HepG2 (cell line): Measurements from ENCODE around the gene CSTB. TPM values are rescaled to one million over a fixed set of nuclear protein-coding genes. Genes with fewer than 3 reads are reported as not detected.

ENCODE experiments used
- ARHGAP35 ChIP-seq: sonication (generic); formaldehyde crosslinking; IDR thresholded peaks from 2 replicates; pipeline ENCODE4 v1.9.0; 2022; ENCODE audit warnings: mild to moderate bottlenecking, inconsistent platforms, moderate library complexity, missing genetic modification reagents, borderline replicate concordance
- ATF7 ChIP-seq, 2 experiments: fragments of 450-650 bp in 1 of 2; sonication (generic) in 1 of 2; formaldehyde crosslinking in 1 of 2; IDR thresholded peaks; 2 replicates each; pipeline versions ENCODE4 v1.4.0 to v1.6.1; 2016 to 2020; ENCODE audit warnings: antibody characterized with exemption in 1 of 2, mild to moderate bottlenecking in 1 of 2, missing genetic modification reagents in 1 of 2
- JUN ChIP-seq: sonication (generic); formaldehyde crosslinking; IDR thresholded peaks from 2 replicates; pipeline ENCODE4 v1.4.0; 2020; ENCODE audit warnings: mild to moderate bottlenecking, missing genetic modification reagents
- MAFG ChIP-seq: sonication (generic); formaldehyde crosslinking; IDR thresholded peaks from 2 replicates; pipeline ENCODE4 v1.5.1; 2020; ENCODE audit warnings: mild to moderate bottlenecking, missing genetic modification reagents
- PHF5A ChIP-seq: IDR thresholded peaks from one replicate; pipeline ENCODE4 v1.6.1; 2018; ENCODE audit warnings: low read depth, missing genetic modification reagents; ENCODE audit not compliant: unreplicated experiment
- PITX1 ChIP-seq: sonication (generic); formaldehyde crosslinking; IDR thresholded peaks from 2 replicates; pipeline ENCODE4 v1.5.1; 2020; ENCODE audit warnings: mild to moderate bottlenecking, missing genetic modification reagents
- POGZ ChIP-seq: sonication (generic); formaldehyde crosslinking; IDR thresholded peaks from 2 replicates; pipeline ENCODE4 v1.4.0; 2020; ENCODE audit warnings: mild to moderate bottlenecking, missing genetic modification reagents
- SAFB2 ChIP-seq: sonication (generic); formaldehyde crosslinking; IDR thresholded peaks from 2 replicates; pipeline ENCODE4 v1.5.1; 2020; ENCODE audit warnings: missing genetic modification reagents, low read depth, mild to moderate bottlenecking, borderline replicate concordance
- SIN3A ChIP-seq: IDR thresholded peaks from 2 replicates; pipeline ENCODE4 v1.6.1; 2011; ENCODE audit warnings: low read depth, mild to moderate bottlenecking, control low read depth, low read length, borderline replicate concordance
- STAT5B ChIP-seq: sonication (generic); formaldehyde crosslinking; IDR thresholded peaks from 2 replicates; pipeline ENCODE4 v1.4.0; 2020; ENCODE audit warnings: missing genetic modification reagents
- ZNF121 ChIP-seq: sonication (generic); formaldehyde crosslinking; IDR thresholded peaks from 2 replicates; pipeline ENCODE4 v1.5.0; 2020; ENCODE audit warnings: mild to moderate bottlenecking, missing genetic modification reagents
- ZNF780A ChIP-seq: sonication (generic); formaldehyde crosslinking; IDR thresholded peaks from 2 replicates; pipeline ENCODE4 v1.8.0; 2022; ENCODE audit warnings: mild to moderate bottlenecking, missing genetic modification reagents, moderate library complexity
- ZNF781 ChIP-seq: sonication (generic); formaldehyde crosslinking; IDR thresholded peaks from 2 replicates; pipeline ENCODE4 v1.5.1; 2020; ENCODE audit warnings: borderline replicate concordance, mild to moderate bottlenecking, missing genetic modification reagents; ENCODE audit errors: not compliant biosample characterization
- ZSCAN30 ChIP-seq: sonication (generic); formaldehyde crosslinking; IDR thresholded peaks from 2 replicates; pipeline ENCODE4 v1.5.0; 2020; ENCODE audit warnings: mild to moderate bottlenecking, missing genetic modification reagents
- polyA plus RNA-seq, 8 experiments: library from polyadenylated mRNA; depleted of rRNA in 3 of 8; stranded (reverse) in 7 of 8; unstranded in 1 of 8; fragments of >200 nt; fragmentation: Illumina TruSeq in 4 of 8; extraction: Trizol in 4 of 8; gene quantifications; 2 replicates each; pipeline versions ENCODE4 v1.2.1 to v1.2.3, GENCODE V29; 2011 to 2016; ENCODE audit warnings: low read depth in 4 of 8, missing spikeins in 1 of 8, mixed read lengths in 1 of 8; ENCODE audit not compliant: insufficient read depth in 1 of 8
- total RNA-seq, 5 experiments: library from RNA; depleted of rRNA; stranded (reverse); fragments of >200 nt; fragmentation: Illumina TruSeq; extraction: Trizol; gene quantifications; 2 replicates each; pipeline ENCODE4 v1.2.3, GENCODE V29; 2016; ENCODE audit warnings: low read depth in 1 of 5
- TF ChIP-seq, protein P1 (sequence below): sonication (generic); formaldehyde crosslinking; IDR thresholded peaks from 2 replicates; pipeline ENCODE4 v1.5.0; 2020; ENCODE audit warnings: missing genetic modification reagents, mild to moderate bottlenecking, borderline replicate concordance
- TF ChIP-seq, protein P2 (sequence below): sonication (generic); formaldehyde crosslinking; IDR thresholded peaks from 2 replicates; pipeline ENCODE4 v1.4.0; 2020; ENCODE audit warnings: mild to moderate bottlenecking, low read depth, missing genetic modification reagents
- TF ChIP-seq, protein P3 (sequence below): IDR thresholded peaks from 2 replicates; pipeline ENCODE4 v1.6.1; 2012; ENCODE audit warnings: low read length, improper control_type of control experiment
- TF ChIP-seq, protein P4 (sequence below): sonication (generic); formaldehyde crosslinking; conservative IDR thresholded peaks from 2 replicates; pipeline ENCODE4 v1.8.0; 2022; ENCODE audit warnings: missing genetic modification reagents

Gene CSTB
- total and polyA plus RNA-seq, 2 of the 13 experiments (the other 11 are each of a cell fraction or from before 2014, with no cell fraction given) = 11.7 to 94.1 TPM

DNA sequence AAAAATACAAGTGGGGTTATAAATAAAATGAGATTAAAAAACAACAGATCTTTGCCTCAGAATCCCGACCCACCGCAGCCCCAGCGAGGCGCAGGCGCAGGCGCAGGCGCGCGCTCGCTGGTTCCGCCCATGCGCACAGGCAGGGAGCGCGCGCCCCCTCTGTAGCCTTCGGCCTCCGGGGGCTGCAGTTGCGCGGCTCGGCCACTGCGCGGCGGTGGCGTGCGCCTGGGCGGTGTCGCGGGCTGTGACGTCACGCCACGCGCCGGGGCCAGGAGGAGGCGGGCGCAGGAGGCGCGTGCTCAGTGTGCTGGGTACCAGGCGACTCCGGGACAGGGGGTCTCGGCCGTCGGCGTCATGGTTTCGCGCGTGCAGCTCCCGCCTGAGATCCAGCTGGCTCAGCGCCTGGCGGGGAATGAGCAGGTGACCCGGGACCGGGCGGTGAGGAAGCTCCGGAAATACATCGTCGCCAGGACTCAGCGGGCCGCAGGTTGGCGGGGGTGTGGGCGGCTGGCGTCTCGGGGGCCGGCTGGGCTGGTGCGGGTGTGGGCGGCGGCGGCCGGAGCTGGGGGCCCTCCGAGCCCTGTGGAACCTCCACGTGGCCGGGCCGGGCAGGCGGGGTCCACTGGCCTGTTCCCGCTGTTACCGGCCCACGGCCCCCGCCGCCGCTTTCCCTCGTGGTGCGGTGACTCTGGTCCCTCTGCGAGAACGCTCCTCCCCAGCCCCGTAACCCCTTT lies 13.3 kb upstream of the CSTB start, which contains the start of gene RRP1 (continued):
- no peak for TF ChIP-seq ZNF781
- TF ChIP-seq ARHGAP35 (CRISPR knock-in tag) = peak; percentile 76; the same call in 1 of the 2 replicates
- TF ChIP-seq PITX1 (CRISPR knock-in tag) = no peak
- peak; percentile 93; the same call in 1 of the 2 replicates for TF ChIP-seq SAFB2 (CRISPR knock-in tag)
- TF ChIP-seq PHF5A (CRISPR knock-in tag) = peak; percentile 91
- no peak for TF ChIP-seq ZNF780A (CRISPR knock-in tag)
- TF ChIP-seq, protein P1, sequence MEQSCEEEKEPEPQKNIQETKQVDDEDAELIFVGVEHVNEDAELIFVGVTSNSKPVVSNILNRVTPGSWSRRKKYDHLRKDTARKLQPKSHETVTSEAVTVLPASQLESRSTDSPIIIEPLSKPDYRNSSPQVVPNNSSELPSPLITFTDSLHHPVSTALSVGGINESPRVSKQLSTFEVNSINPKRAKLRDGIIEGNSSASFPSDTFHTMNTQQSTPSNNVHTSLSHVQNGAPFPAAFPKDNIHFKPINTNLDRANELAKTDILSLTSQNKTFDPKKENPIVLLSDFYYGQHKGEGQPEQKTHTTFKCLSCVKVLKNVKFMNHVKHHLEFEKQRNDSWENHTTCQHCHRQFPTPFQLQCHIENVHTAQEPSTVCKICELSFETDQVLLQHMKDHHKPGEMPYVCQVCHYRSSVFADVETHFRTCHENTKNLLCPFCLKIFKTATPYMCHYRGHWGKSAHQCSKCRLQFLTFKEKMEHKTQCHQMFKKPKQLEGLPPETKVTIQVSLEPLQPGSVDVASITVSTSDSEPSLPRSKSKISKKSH = no peak; the same call in 1 of the 2 replicates
- TF ChIP-seq POGZ = peak; percentile 60; the same call in 1 of the 2 replicates
- no peak for TF ChIP-seq MAFG (CRISPR knock-in tag)
- peak; percentile 39; the same call in 1 of the 2 replicates for TF ChIP-seq ATF7 (IDR thresholded peaks at IDR 0.05)
- TF ChIP-seq ATF7 (CRISPR knock-in tag; IDR thresholded peaks at IDR 0.05) = peak; percentile 55
- TF ChIP-seq, protein P2, sequence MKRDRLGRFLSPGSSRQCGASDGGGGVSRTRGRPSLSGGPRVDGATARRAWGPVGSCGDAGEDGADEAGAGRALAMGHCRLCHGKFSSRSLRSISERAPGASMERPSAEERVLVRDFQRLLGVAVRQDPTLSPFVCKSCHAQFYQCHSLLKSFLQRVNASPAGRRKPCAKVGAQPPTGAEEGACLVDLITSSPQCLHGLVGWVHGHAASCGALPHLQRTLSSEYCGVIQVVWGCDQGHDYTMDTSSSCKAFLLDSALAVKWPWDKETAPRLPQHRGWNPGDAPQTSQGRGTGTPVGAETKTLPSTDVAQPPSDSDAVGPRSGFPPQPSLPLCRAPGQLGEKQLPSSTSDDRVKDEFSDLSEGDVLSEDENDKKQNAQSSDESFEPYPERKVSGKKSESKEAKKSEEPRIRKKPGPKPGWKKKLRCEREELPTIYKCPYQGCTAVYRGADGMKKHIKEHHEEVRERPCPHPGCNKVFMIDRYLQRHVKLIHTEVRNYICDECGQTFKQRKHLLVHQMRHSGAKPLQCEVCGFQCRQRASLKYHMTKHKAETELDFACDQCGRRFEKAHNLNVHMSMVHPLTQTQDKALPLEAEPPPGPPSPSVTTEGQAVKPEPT = peak; percentile 84; the same call in 1 of the 2 replicates
- TF ChIP-seq, protein P3, sequence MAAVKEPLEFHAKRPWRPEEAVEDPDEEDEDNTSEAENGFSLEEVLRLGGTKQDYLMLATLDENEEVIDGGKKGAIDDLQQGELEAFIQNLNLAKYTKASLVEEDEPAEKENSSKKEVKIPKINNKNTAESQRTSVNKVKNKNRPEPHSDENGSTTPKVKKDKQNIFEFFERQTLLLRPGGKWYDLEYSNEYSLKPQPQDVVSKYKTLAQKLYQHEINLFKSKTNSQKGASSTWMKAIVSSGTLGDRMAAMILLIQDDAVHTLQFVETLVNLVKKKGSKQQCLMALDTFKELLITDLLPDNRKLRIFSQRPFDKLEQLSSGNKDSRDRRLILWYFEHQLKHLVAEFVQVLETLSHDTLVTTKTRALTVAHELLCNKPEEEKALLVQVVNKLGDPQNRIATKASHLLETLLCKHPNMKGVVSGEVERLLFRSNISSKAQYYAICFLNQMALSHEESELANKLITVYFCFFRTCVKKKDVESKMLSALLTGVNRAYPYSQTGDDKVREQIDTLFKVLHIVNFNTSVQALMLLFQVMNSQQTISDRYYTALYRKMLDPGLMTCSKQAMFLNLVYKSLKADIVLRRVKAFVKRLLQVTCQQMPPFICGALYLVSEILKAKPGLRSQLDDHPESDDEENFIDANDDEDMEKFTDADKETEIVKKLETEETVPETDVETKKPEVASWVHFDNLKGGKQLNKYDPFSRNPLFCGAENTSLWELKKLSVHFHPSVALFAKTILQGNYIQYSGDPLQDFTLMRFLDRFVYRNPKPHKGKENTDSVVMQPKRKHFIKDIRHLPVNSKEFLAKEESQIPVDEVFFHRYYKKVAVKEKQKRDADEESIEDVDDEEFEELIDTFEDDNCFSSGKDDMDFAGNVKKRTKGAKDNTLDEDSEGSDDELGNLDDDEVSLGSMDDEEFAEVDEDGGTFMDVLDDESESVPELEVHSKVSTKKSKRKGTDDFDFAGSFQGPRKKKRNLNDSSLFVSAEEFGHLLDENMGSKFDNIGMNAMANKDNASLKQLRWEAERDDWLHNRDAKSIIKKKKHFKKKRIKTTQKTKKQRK = no peak
- TF ChIP-seq JUN (CRISPR knock-in tag) = no peak
- TF ChIP-seq ZNF121 (CRISPR knock-in tag) = no peak
- TF ChIP-seq ZSCAN30 (CRISPR knock-in tag) = no peak
- TF ChIP-seq, protein P4, sequence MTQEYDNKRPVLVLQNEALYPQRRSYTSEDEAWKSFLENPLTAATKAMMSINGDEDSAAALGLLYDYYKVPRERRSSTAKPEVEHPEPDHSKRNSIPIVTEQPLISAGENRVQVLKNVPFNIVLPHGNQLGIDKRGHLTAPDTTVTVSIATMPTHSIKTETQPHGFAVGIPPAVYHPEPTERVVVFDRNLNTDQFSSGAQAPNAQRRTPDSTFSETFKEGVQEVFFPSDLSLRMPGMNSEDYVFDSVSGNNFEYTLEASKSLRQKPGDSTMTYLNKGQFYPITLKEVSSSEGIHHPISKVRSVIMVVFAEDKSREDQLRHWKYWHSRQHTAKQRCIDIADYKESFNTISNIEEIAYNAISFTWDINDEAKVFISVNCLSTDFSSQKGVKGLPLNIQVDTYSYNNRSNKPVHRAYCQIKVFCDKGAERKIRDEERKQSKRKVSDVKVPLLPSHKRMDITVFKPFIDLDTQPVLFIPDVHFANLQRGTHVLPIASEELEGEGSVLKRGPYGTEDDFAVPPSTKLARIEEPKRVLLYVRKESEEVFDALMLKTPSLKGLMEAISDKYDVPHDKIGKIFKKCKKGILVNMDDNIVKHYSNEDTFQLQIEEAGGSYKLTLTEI (CRISPR knock-in tag) = no peak
- no peak for TF ChIP-seq STAT5B (CRISPR knock-in tag)
- TF ChIP-seq SIN3A = peak; percentile 83; the same call in 1 of the 2 replicates
